HPDE6-E6E7 (cell line): ENCODE data around the gene DCAF17.

ENCODE experiments used
- DNase-seq: peaks from one replicate; pipeline ENCODE4 v3.0.0; 2011; ENCODE audit warnings: missing footprints; ENCODE audit errors: extremely low spot score

The DCAF17 gene

GRCh38 chr2:171434013-171434989, at the start of gene DCAF17:
Gene DCAF17, plus strand, starts transcription at chr2:171434226. Its CDS starts 352 bp downstream, at chr2:171434578.
- peak; percentile 86 for DNase-seq

GRCh38 chr2:171386627-171387026, 47.4 kb upstream of the DCAF17 start:
- DNase-seq: no peak

- DNase-seq: no peak
Observed at GRCh38 chr2:171387052-171387451, 47.0 kb upstream of the DCAF17 start.

GRCh38 chr2:171389325-171389724, 44.7 kb upstream of the DCAF17 start:
- DNase-seq: no peak

- DNase-seq: no peak
Observed at GRCh38 chr2:171389780-171390179, 44.2 kb upstream of the DCAF17 start.

GRCh38 chr2:171390941-171391516, 43.0 kb upstream of the DCAF17 start:
- DNase-seq: no peak

GRCh38 chr2:171391532-171391931, 42.5 kb upstream of the DCAF17 start:
- DNase-seq: no peak

- DNase-seq: no peak
Observed at GRCh38 chr2:171393487-171393886, 40.5 kb upstream of the DCAF17 start.

- DNase-seq: no peak
Observed at GRCh38 chr2:171394164-171394740, 39.8 kb upstream of the DCAF17 start.

GRCh38 chr2:171399292-171399691, 34.7 kb upstream of the DCAF17 start:
- DNase-seq: no peak

- no peak for DNase-seq
Observed at GRCh38 chr2:171400395-171400794, 33.6 kb upstream of the DCAF17 start.

- DNase-seq: no peak
Observed at GRCh38 chr2:171401947-171402346, 32.1 kb upstream of the DCAF17 start.

- no peak for DNase-seq
Observed at GRCh38 chr2:171402906-171403580, 31.0 kb upstream of the DCAF17 start.

GRCh38 chr2:171404261-171404660, 29.8 kb upstream of the DCAF17 start:
- DNase-seq: peak; percentile 62

- DNase-seq: no peak
Observed at GRCh38 chr2:171404719-171405118, 29.3 kb upstream of the DCAF17 start.

- no peak for DNase-seq
Observed at GRCh38 chr2:171405546-171405945, 28.5 kb upstream of the DCAF17 start.

- DNase-seq: no peak
Observed at GRCh38 chr2:171406044-171406443, 28.0 kb upstream of the DCAF17 start.

- no peak for DNase-seq
Observed at GRCh38 chr2:171407030-171407675, 26.9 kb upstream of the DCAF17 start.

- no peak for DNase-seq
Observed at GRCh38 chr2:171407676-171408044, 26.4 kb upstream of the DCAF17 start.

GRCh38 chr2:171409436-171409971, 24.5 kb upstream of the DCAF17 start:
- no peak for DNase-seq

GRCh38 chr2:171410101-171410500, 23.9 kb upstream of the DCAF17 start:
- no peak for DNase-seq
